GM18867 (cell line): ENCODE results near the gene RARG.
A peak's percentile ranks its signal among the peaks of the same experiment; 100 is the strongest.

ENCODE experiments used
- ATAC-seq: cut with Tn5 transposase; IDR thresholded peaks from one replicate; pipeline ENCODE4 v1.9.1; 2021; ENCODE audit warnings: mild to moderate bottlenecking, moderate library complexity; ENCODE audit not compliant: unreplicated experiment

RARG gene

GRCh38 chr12:53245286-53245685 lies 13.3 kb upstream of the RARG start:
- no peak for ATAC-seq

GRCh38 chr12:53244337-53244736 lies 12.3 kb upstream of the RARG start:
- no peak for ATAC-seq

GRCh38 chr12:53241623-53242412 lies 9.8 kb upstream of the RARG start:
- no peak for ATAC-seq

- ATAC-seq, result no peak
Observed at GRCh38 chr12:53239643-53240258, 7.7 kb upstream of the RARG start.

- no peak for ATAC-seq
Observed at GRCh38 chr12:53236443-53237111, 4.6 kb upstream of the RARG start.

- no peak for ATAC-seq
Observed at GRCh38 chr12:53235742-53236442, 3.9 kb upstream of the RARG start.

- ATAC-seq, result no peak
Observed at GRCh38 chr12:53235164-53235563, 3.2 kb upstream of the RARG start.

GRCh38 chr12:53234271-53234914 lies 2.4 kb upstream of the RARG start:
- ATAC-seq, result no peak

GRCh38 chr12:53233671-53234121 lies 1.7 kb upstream of the RARG start:
- ATAC-seq, result no peak

- ATAC-seq, result peak; percentile 35
Observed at GRCh38 chr12:53232646-53233461, 845 bp upstream of the RARG start.

GRCh38 chr12:53231671-53231920 lies 413 bp downstream of the RARG start:
- no peak for ATAC-seq

- ATAC-seq, result no peak
Observed at GRCh38 chr12:53230108-53230845, 1.7 kb downstream of the RARG start.

- no peak for ATAC-seq
Observed at GRCh38 chr12:53229454-53229853, 2.6 kb downstream of the RARG start.

- no peak for ATAC-seq
Observed at GRCh38 chr12:53227836-53228235, 4.2 kb downstream of the RARG start.

GRCh38 chr12:53227341-53227740 lies 4.7 kb downstream of the RARG start:
- ATAC-seq, result no peak

GRCh38 chr12:53226815-53227214 lies 5.2 kb downstream of the RARG start:
- no peak for ATAC-seq

- ATAC-seq, result no peak
Observed at GRCh38 chr12:53225635-53226424, 6.2 kb downstream of the RARG start.

- ATAC-seq, result no peak
Observed at GRCh38 chr12:53224897-53225634, 6.9 kb downstream of the RARG start.
